GM12872 (cell line): ENCODE data around the gene UBE2E2.

ENCODE experiments used
- TF ChIP-seq, protein P1 (sequence below): IDR thresholded peaks from 3 replicates; pipeline ENCODE4 v1.5.1; 2011; ENCODE audit warnings: low read depth, mild to moderate bottlenecking, low read length, moderate library complexity; ENCODE audit not compliant: insufficient read depth

UBE2E2 gene

DNA sequence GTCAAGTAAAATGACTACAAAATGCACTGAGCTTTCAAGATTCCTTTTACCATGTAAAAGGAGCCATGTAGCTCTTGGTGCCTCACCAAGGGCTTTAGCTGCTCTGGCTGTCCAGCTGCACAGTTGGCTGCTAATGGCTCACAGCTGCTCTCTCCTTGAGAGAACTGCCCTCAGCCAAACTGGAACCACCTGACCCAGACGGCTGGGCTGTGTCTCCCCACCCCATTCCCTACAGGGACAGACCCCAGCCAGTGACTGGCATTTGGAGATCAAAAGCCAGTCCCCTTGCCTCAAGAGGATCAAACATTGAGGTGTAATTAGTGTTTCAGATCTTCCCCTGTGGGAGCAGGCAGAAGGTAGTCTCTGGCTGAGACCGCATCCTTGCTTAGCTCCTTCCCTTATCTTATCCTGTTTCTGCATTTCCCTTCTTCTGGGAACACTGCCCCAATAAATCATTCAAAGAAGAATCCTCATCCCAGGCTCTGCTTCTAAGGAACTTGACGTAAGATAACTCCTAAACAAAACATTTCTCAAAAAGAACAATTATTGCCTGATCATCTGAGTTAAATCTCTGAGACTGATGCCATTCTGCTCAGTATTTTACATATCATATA is 28.6 kb upstream of the UBE2E2 start:
- TF ChIP-seq, protein P1, sequence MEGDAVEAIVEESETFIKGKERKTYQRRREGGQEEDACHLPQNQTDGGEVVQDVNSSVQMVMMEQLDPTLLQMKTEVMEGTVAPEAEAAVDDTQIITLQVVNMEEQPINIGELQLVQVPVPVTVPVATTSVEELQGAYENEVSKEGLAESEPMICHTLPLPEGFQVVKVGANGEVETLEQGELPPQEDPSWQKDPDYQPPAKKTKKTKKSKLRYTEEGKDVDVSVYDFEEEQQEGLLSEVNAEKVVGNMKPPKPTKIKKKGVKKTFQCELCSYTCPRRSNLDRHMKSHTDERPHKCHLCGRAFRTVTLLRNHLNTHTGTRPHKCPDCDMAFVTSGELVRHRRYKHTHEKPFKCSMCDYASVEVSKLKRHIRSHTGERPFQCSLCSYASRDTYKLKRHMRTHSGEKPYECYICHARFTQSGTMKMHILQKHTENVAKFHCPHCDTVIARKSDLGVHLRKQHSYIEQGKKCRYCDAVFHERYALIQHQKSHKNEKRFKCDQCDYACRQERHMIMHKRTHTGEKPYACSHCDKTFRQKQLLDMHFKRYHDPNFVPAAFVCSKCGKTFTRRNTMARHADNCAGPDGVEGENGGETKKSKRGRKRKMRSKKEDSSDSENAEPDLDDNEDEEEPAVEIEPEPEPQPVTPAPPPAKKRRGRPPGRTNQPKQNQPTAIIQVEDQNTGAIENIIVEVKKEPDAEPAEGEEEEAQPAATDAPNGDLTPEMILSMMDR, result no peak

DNA sequence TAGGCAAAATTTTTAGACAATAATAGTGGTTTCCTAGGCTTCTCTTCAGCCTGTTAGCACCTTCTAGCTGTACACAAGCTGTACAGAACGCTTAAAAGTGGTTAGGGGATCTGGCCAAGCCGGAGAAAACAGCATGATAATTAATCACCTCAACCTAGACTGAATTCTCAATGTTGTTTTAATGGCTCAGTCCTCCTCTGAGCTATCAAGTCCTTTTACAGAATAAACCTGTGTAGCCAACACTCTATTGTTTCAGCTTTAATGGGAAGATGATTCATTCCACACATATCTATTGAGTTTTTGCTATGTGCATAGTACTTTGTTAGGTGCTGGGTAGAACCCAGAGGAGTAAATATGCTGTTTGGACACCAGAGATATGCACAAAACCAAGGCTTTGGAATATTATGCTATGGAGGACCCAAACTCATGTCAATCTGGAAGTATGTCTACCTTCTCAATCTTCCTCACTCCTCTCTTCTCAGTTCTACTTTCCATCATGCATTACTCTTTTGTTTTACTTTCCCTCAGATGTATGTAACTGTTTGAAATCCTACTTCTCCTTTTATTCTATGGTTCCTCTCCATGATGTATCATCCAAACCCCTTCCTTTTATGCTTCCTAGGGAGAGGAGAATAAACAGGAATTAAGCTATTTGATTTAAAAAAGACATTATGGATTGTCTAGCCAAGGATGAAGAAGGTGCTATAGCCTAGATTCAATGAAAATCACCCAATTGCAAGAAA is 27.6 kb upstream of the UBE2E2 start:
- TF ChIP-seq, protein P1, result no peak

DNA sequence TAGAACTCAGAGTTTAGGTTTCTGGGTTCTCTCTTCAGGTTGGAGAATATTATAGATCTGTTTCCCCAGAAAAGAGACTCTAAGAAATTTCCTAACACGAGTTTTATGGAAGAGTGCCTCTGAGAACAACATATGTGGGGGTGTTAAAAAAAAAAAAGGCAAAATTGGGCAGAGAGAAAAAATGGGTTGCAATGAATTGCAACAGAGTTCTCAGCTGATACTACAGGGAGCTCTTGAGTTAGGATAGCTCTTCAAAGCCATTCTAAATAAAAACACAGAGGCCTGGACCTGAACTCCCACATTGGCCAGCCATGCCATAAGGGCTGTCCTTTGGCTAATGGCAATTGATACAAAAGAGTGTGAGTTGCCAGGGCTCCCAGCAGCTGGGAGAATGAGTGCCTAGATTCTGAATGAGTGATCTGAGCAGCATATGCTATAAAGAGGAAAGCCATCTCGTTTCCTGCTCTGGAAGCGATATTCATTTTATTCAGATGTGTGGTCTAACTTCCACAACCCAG is 20.1 kb upstream of the UBE2E2 start:
- TF ChIP-seq, protein P1, result no peak

DNA sequence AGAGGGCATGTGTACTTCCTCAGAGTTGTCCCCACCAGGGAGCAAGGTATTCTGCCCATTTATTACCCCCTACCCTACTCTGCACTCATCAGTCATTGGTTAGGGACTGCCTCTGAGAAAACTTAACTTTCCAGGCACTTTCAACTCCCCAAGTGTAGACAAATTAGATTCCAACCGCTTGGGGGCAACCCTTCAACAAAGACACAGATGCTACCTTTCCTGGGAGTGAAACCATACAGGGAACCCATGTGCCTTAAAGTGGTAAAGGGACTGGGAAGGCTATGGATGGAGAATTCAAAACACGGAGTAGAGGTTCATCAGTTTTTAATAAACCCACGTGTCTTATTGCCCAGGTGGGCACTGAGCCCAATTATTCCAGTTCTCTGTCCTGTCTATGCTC is 19.4 kb upstream of the UBE2E2 start:
- TF ChIP-seq, protein P1, result peak; percentile 41

DNA sequence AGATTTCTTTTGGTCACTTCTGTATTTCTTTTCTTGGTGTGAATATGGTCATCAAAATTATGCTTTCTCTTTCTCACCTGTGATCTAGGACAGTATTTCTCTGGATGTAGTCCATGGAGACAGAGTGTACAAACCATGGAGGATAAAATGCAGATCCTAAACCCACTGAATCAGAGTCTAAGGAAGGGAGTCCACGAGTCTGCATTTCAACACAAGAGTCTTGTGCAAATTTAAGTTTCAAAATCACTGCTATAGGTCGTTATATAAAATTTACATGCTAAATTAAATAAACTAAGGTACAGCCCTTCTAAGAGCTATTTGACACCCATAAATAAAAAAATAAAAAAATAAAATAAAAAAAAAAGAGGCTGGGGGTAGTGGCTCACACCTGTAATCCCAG is 17.3 kb upstream of the UBE2E2 start:
- TF ChIP-seq, protein P1, result no peak

DNA sequence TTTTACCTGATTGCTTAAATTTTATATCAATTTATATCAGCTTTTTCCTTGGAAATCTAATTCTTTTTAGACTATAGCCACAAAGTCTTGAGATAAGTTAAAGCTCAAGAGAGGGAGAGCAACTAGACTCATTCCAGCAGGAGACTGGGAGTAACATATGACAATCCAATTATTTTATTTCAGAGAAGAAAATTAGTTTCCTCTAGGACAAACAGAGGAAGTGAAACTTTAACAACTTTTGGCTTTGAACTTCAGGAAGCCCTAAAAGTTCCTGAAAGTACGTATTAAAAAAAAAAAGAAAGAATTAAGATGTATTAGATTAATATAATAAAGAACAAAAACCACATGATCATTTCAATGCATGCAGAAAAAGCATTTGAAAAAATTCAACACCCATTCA is 13.9 kb upstream of the UBE2E2 start:
- TF ChIP-seq, protein P1, result no peak

DNA sequence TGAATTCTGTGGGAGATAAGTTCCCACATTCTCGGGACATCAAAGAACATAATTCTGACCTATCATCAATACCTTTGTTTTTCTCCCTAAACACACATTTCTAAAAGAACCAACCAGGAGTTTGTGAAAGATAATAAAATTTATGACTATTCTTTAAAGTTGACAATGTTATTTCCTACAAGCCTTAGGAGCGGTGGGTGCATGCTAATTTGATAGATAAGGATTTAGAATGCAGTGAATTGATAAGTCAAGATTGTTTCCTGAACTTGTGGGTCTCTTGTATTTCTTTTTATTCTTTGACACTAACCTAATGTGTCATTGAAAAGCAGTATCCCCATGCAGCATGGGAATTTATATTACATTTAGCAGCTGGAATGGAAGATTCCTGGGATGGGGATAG is 10.3 kb upstream of the UBE2E2 start:
- TF ChIP-seq, protein P1, result no peak
